ENCODE measurements around the gene TLR2.
"Not testable (repeated sequence)": the region's sequence is repeated elsewhere in the genome, so short reads cannot be mapped to it uniquely, and the experiment has no call there.

The TLR2 gene

GRCh38 chr4:153661908-153662307 lies 22.2 kb upstream of the TLR2 start:
- no peak for DNase-seq (ENCODE audit: low spot score)

GRCh38 chr4:153663667-153664066 lies 20.4 kb upstream of the TLR2 start:
- no peak for DNase-seq (ENCODE audit: low spot score)

GRCh38 chr4:153666505-153666904 lies 17.6 kb upstream of the TLR2 start:
- not testable (repeated sequence) for DNase-seq (ENCODE audit: low spot score)

GRCh38 chr4:153668647-153669046 lies 15.4 kb upstream of the TLR2 start:
- no peak for DNase-seq (ENCODE audit: low spot score)

GRCh38 chr4:153669838-153670237 lies 14.2 kb upstream of the TLR2 start:
- no peak for DNase-seq (ENCODE audit: low spot score)

GRCh38 chr4:153676486-153676885 lies 7.6 kb upstream of the TLR2 start:
- DNase-seq (ENCODE audit: low spot score) = no peak

GRCh38 chr4:153676984-153677383 lies 7.1 kb upstream of the TLR2 start:
- DNase-seq (ENCODE audit: low spot score) = no peak

- DNase-seq (ENCODE audit: low spot score) = no peak
These were observed 4.6 kb upstream of the TLR2 start for GRCh38 chr4:153679486-153679885.

GRCh38 chr4:153683763-153684181 lies 308 bp upstream of the TLR2 start:
- no peak for DNase-seq (ENCODE audit: low spot score)

- no peak for DNase-seq (ENCODE audit: low spot score)
These were observed 891 bp downstream of the TLR2 start for GRCh38 chr4:153684971-153685371.

- DNase-seq (ENCODE audit: low spot score) = no peak
These were observed 20.4 kb downstream of the TLR2 start for GRCh38 chr4:153704522-153704921.

GRCh38 chr4:153705743-153706468 lies 21.8 kb downstream of the TLR2 start:
- no peak for DNase-seq (ENCODE audit: low spot score)

- no peak for DNase-seq (ENCODE audit: low spot score)
These were observed 22.4 kb downstream of the TLR2 start for GRCh38 chr4:153706519-153706918.

- no peak for DNase-seq (ENCODE audit: low spot score)
These were observed 26.6 kb downstream of the TLR2 start for GRCh38 chr4:153710681-153711080.

GRCh38 chr4:153713866-153714646 lies 30.0 kb downstream of the TLR2 start:
- no peak for DNase-seq (ENCODE audit: low spot score)

GRCh38 chr4:153722036-153722435 lies 38.0 kb downstream of the TLR2 start:
- DNase-seq (ENCODE audit: low spot score) = no peak

- DNase-seq (ENCODE audit: low spot score) = no peak
These were observed 40.5 kb downstream of the TLR2 start for GRCh38 chr4:153724606-153725005.

- no peak for DNase-seq (ENCODE audit: low spot score)
These were observed 41.2 kb downstream of the TLR2 start for GRCh38 chr4:153725136-153725830.

- DNase-seq (ENCODE audit: low spot score) = no peak
These were observed 41.7 kb downstream of the TLR2 start for GRCh38 chr4:153725831-153726154.

- no peak for DNase-seq (ENCODE audit: low spot score)
These were observed 44.1 kb downstream of the TLR2 start for GRCh38 chr4:153728151-153728550.

- DNase-seq (ENCODE audit: low spot score) = no peak
These were observed 44.6 kb downstream of the TLR2 start for GRCh38 chr4:153728660-153729059.

- DNase-seq (ENCODE audit: low spot score) = no peak
These were observed 45.8 kb downstream of the TLR2 start for GRCh38 chr4:153729895-153730294.

GRCh38 chr4:153731239-153731638 lies 47.2 kb downstream of the TLR2 start:
- no peak for DNase-seq (ENCODE audit: low spot score)
